ENCODE results near the gene PAPOLA.

GRCh38 chr14:96581026-96581425 is 78.8 kb downstream of the PAPOLA start:
- TF ChIP-seq, protein P1, sequence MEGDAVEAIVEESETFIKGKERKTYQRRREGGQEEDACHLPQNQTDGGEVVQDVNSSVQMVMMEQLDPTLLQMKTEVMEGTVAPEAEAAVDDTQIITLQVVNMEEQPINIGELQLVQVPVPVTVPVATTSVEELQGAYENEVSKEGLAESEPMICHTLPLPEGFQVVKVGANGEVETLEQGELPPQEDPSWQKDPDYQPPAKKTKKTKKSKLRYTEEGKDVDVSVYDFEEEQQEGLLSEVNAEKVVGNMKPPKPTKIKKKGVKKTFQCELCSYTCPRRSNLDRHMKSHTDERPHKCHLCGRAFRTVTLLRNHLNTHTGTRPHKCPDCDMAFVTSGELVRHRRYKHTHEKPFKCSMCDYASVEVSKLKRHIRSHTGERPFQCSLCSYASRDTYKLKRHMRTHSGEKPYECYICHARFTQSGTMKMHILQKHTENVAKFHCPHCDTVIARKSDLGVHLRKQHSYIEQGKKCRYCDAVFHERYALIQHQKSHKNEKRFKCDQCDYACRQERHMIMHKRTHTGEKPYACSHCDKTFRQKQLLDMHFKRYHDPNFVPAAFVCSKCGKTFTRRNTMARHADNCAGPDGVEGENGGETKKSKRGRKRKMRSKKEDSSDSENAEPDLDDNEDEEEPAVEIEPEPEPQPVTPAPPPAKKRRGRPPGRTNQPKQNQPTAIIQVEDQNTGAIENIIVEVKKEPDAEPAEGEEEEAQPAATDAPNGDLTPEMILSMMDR (conservative IDR thresholded peaks at IDR 0.05), result no peak
- no peak for TF ChIP-seq ZFX (IDR thresholded peaks at IDR 0.05)

All from C4-2B (cell line).